Superior temporal gyrus (tissue), 1 donor: ENCODE measurements around the gene C1QTNF2.

Experiments used
- DNase-seq: peaks from one replicate; pipeline ENCODE4 v3.0.0-alpha.2; 2016; ENCODE audit errors: extremely low spot score

The C1QTNF2 gene

GRCh38 chr5:160305319-160305718, 65.1 kb downstream of the C1QTNF2 start:
- DNase-seq: no peak

- DNase-seq: no peak
These were observed 66.7 kb downstream of the C1QTNF2 start for GRCh38 chr5:160303690-160304089.

GRCh38 chr5:160298189-160298588, 72.2 kb downstream of the C1QTNF2 start:
- DNase-seq: no peak

GRCh38 chr5:160297776-160298175, 72.7 kb downstream of the C1QTNF2 start:
- DNase-seq: no peak
